ENCODE results near the gene ABI1. TPM values are rescaled to one million over a fixed set of nuclear protein-coding genes. Genes with fewer than 3 reads are reported as not detected.

The ABI1 gene
- total and polyA plus RNA-seq, 2 donors (not counting 3 experiments of a cell fraction or from before 2014, with no cell fraction given): 58.8 to 59.1 TPM

GRCh38 chr10:26799342-26799741, 61.4 kb downstream of the ABI1 start:
- peak; percentile 79 for DNase-seq (ENCODE audit: low read depth, low spot score)
- CTCF ChIA-PET: interaction anchor here (0.8 to 1.5 kb wide), 6 partner anchors 10 to 73 kb away, joined by 3 to 5 read pairs (median 3); partner anchors contain the start of gene ABI1
- H3K4me3 ChIP-seq (replicated peaks in 1 of 3; ENCODE audit: insufficient read depth in 1 of 3, low read depth in 1 of 3, low read length in 3 of 3): no peak overlapping the region
- dilution Hi-C loops (cut with MboI; ENCODE audit: extremely low pct_ligation_motif_present, low sequenced_read_pairs) (no loop called here), intact Hi-C loops (cut with micrococcal nuclease) (no loop called here)
- no peak overlapping the region for H3K4me2 ChIP-seq (ENCODE audit: insufficient read depth, low read length)
- no peak overlapping the region for H3K9ac ChIP-seq (replicated peaks; ENCODE audit: extremely low read depth, insufficient read depth, low read length)
- POLR2A ChIA-PET: no interaction called here
- no peak for FAIRE-seq
- no peaks in the 10 kb centered on the region for H3K4me1 ChIP-seq (ENCODE audit: control insufficient read depth, extremely low read depth, insufficient read depth, low read length)
- peaks cover 7% of the 10 kb centered on the region for H4K20me1 ChIP-seq (replicated peaks; ENCODE audit: control insufficient read depth, extremely low read depth, insufficient read depth, low read length)
- H3K27ac ChIP-seq (ENCODE audit: insufficient read depth, low read depth, low read length): no peak overlapping the region
- TF ChIP-seq GATA2 (IDR thresholded peaks at IDR 0.05; ENCODE audit: insufficient read depth, insufficient read length, low read depth, low read length) (no peak), MAX (IDR thresholded peaks at IDR 0.05; ENCODE audit: insufficient read depth, insufficient read length) (peak; percentile 23)
- H2AFZ ChIP-seq (ENCODE audit: low read depth, low read length): no peak overlapping the region
- H3K27me3 ChIP-seq (ENCODE audit: control insufficient read depth in 2 of 2, insufficient read depth in 2 of 2, low read length in 2 of 2): no peaks in the 10 kb centered on the region
- H3K9me1 ChIP-seq (replicated peaks; ENCODE audit: control insufficient read depth, extremely low read depth, insufficient read depth, low read length): no peaks in the 10 kb centered on the region
- H3K9me3 ChIP-seq (replicated peaks; ENCODE audit: control insufficient read depth, insufficient read depth, low read length): no peaks in the 10 kb centered on the region
- no peaks in the 10 kb centered on the region for H3K36me3 ChIP-seq (ENCODE audit: control insufficient read depth in 2 of 2, extremely low read depth in 1 of 2, insufficient read depth in 2 of 2, low read length in 2 of 2)
- BruUV-seq (replicated peaks): no TSS peak
- peaks cover 76% of the 10 kb centered on the region for H3K79me2 ChIP-seq (ENCODE audit: control insufficient read depth, insufficient read depth, low read length)

- no peak overlapping the region for H3K4me2 ChIP-seq (ENCODE audit: insufficient read depth, low read length)
- no peaks in the 10 kb centered on the region for H3K36me3 ChIP-seq (ENCODE audit: control insufficient read depth in 2 of 2, extremely low read depth in 1 of 2, insufficient read depth in 2 of 2, low read length in 2 of 2)
- H3K4me3 ChIP-seq (replicated peaks in 1 of 3; ENCODE audit: insufficient read depth in 1 of 3, low read depth in 1 of 3, low read length in 3 of 3): no peak overlapping the region
- FAIRE-seq: no peak
- no TSS peak for BruUV-seq (replicated peaks)
- dilution Hi-C loops (cut with MboI; ENCODE audit: extremely low pct_ligation_motif_present, low sequenced_read_pairs): no loop called here
- no peak for DNase-seq (ENCODE audit: low read depth, low spot score)
- no peak overlapping the region for H3K9ac ChIP-seq (replicated peaks; ENCODE audit: extremely low read depth, insufficient read depth, low read length)
- H3K27me3 ChIP-seq (ENCODE audit: control insufficient read depth in 2 of 2, insufficient read depth in 2 of 2, low read length in 2 of 2): no peaks in the 10 kb centered on the region
- POLR2A ChIA-PET: no interaction called here
- no peaks in the 10 kb centered on the region for H3K9me3 ChIP-seq (replicated peaks; ENCODE audit: control insufficient read depth, insufficient read depth, low read length)
- H3K79me2 ChIP-seq (ENCODE audit: control insufficient read depth, insufficient read depth, low read length): peaks cover 78% of the 10 kb centered on the region
- CTCF ChIA-PET: interaction anchor here (1.3 to 1.5 kb wide), 2 partner anchors 63 to 72 kb away, joined by 3 to 5 read pairs; partner anchors contain the start of gene ABI1
- intact Hi-C loops (cut with micrococcal nuclease): no loop called here
- no peak overlapping the region for H3K27ac ChIP-seq (ENCODE audit: insufficient read depth, low read depth, low read length)
- no peaks in the 10 kb centered on the region for H3K4me1 ChIP-seq (ENCODE audit: control insufficient read depth, extremely low read depth, insufficient read depth, low read length)
- no peak overlapping the region for H2AFZ ChIP-seq (ENCODE audit: low read depth, low read length)
- no peak for TF ChIP-seq FOS (IDR thresholded peaks at IDR 0.05; ENCODE audit: borderline replicate concordance, insufficient read depth, low read length)
- TF ChIP-seq POLR2AphosphoS5 (IDR thresholded peaks at IDR 0.05; ENCODE audit: insufficient read depth, low read depth, low read length): no peak
- no peak for TF ChIP-seq MAX (IDR thresholded peaks at IDR 0.05; ENCODE audit: insufficient read depth, insufficient read length)
- TF ChIP-seq POLR2A (IDR thresholded peaks at IDR 0.05; ENCODE audit: low read depth, low read length): no peak
- no peak for TF ChIP-seq EZH2 (IDR thresholded peaks at IDR 0.05; ENCODE audit: borderline replicate concordance, low read depth, low read length, severe bottlenecking)
- no peak for TF ChIP-seq CTCF (IDR thresholded peaks at IDR 0.05; ENCODE audit: extremely low read depth in 1 of 2, insufficient read depth in 1 of 2, low read depth in 1 of 2, low read length in 2 of 2)
- TF ChIP-seq JUN (IDR thresholded peaks at IDR 0.05; ENCODE audit: borderline replicate concordance, insufficient read depth, insufficient read length, low read depth): no peak
- TF ChIP-seq GATA2 (IDR thresholded peaks at IDR 0.05; ENCODE audit: insufficient read depth, insufficient read length, low read depth, low read length): no peak
- no peak for TF ChIP-seq MYC (IDR thresholded peaks at IDR 0.05; ENCODE audit: low read depth, low read length)
- H3K9me1 ChIP-seq (replicated peaks; ENCODE audit: control insufficient read depth, extremely low read depth, insufficient read depth, low read length): no peaks in the 10 kb centered on the region
- peaks cover 9% of the 10 kb centered on the region for H4K20me1 ChIP-seq (replicated peaks; ENCODE audit: control insufficient read depth, extremely low read depth, insufficient read depth, low read length)
These were observed 62.5 kb downstream of the ABI1 start for GRCh38 chr10:26798298-26798697.
